HG02973 (cell line): ENCODE results near the gene PDIA2.
"Not testable (repeated sequence)": the region's sequence is repeated elsewhere in the genome, so short reads cannot be mapped to it uniquely, and the experiment has no call there.

ENCODE experiments used
- ATAC-seq: cut with Tn5 transposase; IDR thresholded peaks from one replicate; pipeline ENCODE4 v1.9.1; 2021; ENCODE audit warnings: moderate library complexity; ENCODE audit not compliant: unreplicated experiment

The PDIA2 gene

GRCh38 chr16:283033-283805, at the start of gene PDIA2:
PDIA2 (plus strand) TSS chr16:283164; CDS start chr16:283170, 6 bp downstream.
- ATAC-seq: no peak

GRCh38 chr16:234468-235305, 48.3 kb upstream of the PDIA2 start, which contains the start of gene FAM234A:
FAM234A (plus strand) TSS chr16:234821; CDS start chr16:254414, 19,593 bp downstream.
- ATAC-seq: peak; percentile 74

- no peak for ATAC-seq
Observed at GRCh38 chr16:239948-240277, 43.1 kb upstream of the PDIA2 start.

GRCh38 chr16:240559-240958, 42.4 kb upstream of the PDIA2 start:
- no peak for ATAC-seq

GRCh38 chr16:242281-242680, 40.7 kb upstream of the PDIA2 start:
- ATAC-seq: no peak

- ATAC-seq: no peak
Observed at GRCh38 chr16:243348-243747, 39.6 kb upstream of the PDIA2 start.

- ATAC-seq: no peak
Observed at GRCh38 chr16:245105-245504, 37.9 kb upstream of the PDIA2 start.

GRCh38 chr16:247027-247426, 35.9 kb upstream of the PDIA2 start:
- ATAC-seq: no peak

- no peak for ATAC-seq
Observed at GRCh38 chr16:249431-249830, 33.5 kb upstream of the PDIA2 start.

- no peak for ATAC-seq
Observed at GRCh38 chr16:252366-253337, 30.3 kb upstream of the PDIA2 start.

- no peak for ATAC-seq
Observed at GRCh38 chr16:253833-254232, 29.1 kb upstream of the PDIA2 start.

- no peak for ATAC-seq
Observed at GRCh38 chr16:254461-254860, 28.5 kb upstream of the PDIA2 start.

GRCh38 chr16:255183-255582, 27.8 kb upstream of the PDIA2 start:
- ATAC-seq: no peak

- ATAC-seq: not testable (repeated sequence)
Observed at GRCh38 chr16:258091-258490, 24.9 kb upstream of the PDIA2 start.

- no peak for ATAC-seq
Observed at GRCh38 chr16:259226-259625, 23.7 kb upstream of the PDIA2 start.

GRCh38 chr16:259814-260253, 23.1 kb upstream of the PDIA2 start:
- no peak for ATAC-seq

- no peak for ATAC-seq
Observed at GRCh38 chr16:260326-260725, 22.6 kb upstream of the PDIA2 start.

- no peak for ATAC-seq
Observed at GRCh38 chr16:261031-261691, 21.8 kb upstream of the PDIA2 start.

- ATAC-seq: no peak
Observed at GRCh38 chr16:262121-262745, 20.7 kb upstream of the PDIA2 start.

GRCh38 chr16:263182-263774, 19.7 kb upstream of the PDIA2 start:
- no peak for ATAC-seq
